Fibroblast of peridontal ligament (primary cell): ENCODE measurements around the gene PTK6.

Source experiments
- DNase-seq: peaks from one replicate; pipeline ENCODE4 v3.0.0-alpha.2; 2010; ENCODE audit errors: extremely low read depth

The PTK6 gene

DNA sequence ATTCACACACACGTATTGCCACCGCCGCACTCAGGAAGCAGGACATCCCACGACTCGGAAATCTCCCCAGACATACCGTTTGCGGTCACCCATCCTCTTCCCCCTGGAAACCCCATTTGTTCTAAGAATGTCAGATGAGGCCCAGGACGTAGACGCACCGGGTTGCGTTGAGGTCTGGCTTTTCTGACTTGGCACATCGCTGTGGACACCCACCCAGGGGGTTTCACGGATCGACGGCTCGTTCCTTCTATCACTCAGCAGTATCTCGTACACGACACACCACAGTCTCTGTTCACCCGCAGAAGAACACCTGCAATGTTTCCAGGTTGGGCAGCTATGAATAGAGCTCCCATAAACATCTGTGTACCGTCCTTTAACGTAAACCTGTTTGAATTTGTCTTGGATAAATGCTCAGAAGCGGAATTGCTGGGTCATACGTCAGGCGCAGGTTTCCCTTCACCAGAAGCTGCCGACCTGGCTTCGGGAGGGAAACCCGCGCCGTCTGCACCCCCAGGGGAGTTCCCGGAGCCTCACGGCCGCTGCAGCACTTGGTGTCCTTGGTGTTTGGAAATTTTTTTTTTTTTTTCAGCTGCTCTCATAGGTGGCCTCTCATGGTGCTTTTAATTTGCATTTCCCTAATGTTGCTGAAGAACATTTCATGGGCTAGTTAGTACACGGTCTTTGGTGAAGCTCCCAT, 29.0 kb downstream of the PTK6 start:
- DNase-seq = no peak

DNA sequence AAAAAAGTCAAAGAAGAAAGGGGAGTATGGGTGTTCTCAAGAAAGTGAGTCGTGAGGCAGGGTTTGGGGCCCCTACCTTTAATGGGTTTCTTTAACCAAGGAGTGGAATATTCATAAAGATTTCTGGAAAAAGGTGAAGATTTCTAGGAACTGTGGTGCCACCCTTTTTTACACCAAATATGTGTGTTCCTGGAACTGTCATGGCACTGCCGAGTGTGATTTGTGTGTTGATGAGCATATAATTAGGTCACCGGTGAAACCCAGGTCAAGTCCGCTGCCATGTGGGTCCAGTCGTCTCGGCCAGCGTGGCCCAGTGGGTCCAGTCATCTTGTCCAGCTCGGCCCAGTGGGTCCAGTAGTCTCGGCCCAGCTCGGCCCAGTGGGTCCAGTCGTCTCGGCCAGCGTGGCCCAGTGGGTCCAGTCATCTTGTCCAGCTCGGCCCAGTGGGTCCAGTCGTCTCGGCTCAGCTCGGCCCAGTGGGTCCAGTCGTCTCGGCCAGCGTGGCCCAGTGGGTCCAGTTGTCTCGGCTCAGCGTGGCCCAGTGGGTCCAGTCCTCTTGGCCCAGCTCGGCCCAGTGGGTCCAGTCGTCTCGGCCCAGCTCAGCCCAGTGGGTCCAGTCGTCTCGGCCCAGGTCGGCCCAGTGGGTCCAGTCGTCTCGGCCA, 30.0 kb downstream of the PTK6 start:
- no peak for DNase-seq

DNA sequence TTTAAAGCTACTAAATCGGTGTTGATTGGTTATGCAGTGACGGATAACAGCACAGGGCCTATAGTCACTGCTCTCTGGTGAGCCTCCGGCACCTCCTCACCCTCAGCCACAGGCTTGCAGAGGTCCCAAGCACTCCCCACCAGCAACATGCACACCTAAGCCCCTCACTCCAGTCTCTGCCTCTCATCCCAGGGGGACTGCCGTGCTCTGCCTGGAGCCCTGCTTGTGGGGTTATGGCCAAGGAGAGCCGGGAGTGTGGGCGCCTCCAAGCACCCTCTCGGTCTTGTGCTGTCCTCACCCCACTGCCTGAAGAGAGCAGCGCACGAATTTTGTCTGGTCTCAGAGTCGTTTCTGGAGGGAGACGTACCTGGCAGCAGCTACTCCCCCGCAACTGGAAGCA, 31.5 kb downstream of the PTK6 start:
- no peak for DNase-seq

DNA sequence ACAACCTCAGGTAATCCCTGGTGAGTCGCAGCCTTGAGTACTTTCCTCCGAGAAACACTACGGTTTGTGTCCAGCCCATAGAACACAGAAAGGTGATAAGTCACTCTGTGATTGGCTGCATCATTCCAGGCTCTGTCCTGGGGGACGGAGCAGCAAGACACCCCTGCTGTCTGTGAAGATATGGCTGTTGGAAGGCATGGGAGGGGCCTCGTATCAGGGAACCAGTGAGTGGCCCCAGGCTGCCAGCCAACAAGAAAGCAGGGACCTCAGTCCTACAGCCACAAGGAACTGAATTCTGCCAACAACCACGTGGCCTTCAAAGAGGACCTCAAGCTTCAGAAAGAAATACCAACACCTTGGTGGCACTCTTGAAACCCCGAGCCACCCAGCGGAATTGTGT, 31.9 kb downstream of the PTK6 start:
- no peak for DNase-seq

DNA sequence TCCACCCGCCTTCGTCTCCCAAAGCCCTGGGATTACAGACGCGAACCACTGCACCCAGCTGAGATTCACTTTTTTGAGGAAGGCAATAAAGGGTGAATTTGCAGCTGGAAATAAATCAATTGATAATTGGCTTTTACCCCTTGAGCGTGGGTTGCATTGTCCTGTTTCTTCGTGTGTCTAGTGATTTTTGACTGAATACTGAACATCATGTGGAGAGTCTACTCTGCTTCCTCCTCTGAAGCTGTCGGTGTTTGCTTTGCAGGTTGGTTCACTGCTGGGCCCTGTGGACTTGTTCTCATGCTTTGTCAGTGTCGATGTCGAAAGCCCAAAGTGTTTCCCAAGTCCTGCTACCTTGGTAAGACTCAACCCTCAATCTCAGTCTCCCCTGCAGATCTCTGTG, 32.5 kb downstream of the PTK6 start:
- DNase-seq = no peak

DNA sequence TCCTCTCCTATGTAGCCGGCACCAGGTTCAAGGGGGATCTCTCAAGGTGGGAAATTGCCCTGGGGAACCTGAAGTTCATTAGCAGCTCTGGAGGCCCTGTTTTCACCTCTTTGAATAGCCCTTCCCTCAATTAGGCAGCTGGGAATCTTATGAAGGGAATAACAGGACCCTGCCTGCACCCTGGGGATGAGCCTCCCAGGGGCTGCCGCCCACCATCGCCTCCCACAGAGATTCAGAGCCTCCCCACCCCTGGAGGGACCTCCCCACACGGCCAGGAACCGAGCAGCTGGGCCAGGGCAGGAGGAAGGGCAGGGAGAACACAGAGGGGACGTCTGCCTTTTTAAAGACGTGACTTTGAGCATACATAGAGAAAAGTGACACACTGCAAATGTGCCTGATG, 33.7 kb downstream of the PTK6 start:
- DNase-seq = no peak

DNA sequence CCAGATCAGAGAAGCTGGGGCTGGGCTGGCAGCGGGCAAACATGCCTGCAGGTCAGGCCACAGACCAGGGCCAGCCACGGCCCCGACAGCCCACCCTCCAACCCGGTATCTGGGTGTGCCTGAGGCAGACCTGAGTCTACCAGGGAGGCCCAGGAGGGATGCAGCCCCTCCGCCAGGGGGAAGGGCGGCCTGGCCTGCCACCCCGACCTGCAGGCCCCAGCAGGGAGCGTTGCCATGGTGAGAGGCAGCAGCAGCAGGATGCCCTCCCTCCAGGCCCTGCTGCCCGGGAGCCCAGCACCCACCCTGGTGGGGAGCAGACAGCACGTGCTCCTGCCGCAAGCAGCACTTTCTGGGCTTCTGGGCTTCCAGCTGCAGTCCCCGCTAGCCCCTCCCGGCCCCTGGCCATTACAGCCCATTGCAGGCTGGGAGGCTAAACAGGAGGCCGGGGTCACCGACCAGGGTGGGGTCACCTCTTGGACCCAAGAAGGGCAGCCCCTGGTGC, 34.5 kb downstream of the PTK6 start:
- DNase-seq = no peak

DNA sequence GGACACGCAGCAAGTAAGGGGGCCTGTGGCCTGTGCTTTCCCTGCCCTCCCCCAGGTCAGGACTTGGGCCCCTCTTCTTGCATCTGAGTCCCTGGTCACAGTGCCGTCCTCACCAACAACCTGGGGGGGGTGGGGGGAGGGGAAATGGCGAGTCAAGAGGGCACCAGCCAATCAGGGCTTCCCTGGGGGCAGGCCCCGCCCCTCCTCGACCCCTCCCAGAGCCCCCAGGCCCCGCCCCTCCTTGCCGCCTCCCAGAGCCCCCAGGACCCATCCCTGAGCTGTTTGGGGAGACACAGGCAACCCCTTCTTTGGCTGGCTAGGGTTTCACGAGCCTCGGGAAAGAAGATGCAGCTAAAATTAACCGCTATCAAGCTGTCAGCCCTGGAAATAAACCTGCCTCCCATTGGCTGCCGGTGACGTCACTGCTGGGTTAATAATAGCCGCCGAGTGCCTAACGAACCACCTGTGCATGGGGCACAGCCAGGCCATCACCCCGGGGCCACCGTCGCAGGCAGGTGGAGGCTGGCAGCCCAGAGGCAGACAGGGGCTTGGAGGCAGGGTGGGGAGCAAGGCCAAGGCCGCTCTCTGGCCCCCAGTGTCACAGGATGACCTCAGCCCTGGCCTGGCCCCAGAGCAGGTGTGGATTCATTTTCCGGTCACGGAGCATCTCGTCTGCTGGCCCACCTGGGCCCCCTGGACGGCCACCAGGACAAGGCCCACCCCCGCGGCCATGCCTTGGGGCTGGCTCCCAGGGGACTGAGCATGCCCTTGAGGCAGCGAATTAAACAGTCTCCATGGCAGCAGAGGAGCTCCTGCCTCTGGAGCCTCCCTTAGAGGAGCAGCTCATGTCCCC, 35.1 kb downstream of the PTK6 start:
- DNase-seq = no peak

DNA sequence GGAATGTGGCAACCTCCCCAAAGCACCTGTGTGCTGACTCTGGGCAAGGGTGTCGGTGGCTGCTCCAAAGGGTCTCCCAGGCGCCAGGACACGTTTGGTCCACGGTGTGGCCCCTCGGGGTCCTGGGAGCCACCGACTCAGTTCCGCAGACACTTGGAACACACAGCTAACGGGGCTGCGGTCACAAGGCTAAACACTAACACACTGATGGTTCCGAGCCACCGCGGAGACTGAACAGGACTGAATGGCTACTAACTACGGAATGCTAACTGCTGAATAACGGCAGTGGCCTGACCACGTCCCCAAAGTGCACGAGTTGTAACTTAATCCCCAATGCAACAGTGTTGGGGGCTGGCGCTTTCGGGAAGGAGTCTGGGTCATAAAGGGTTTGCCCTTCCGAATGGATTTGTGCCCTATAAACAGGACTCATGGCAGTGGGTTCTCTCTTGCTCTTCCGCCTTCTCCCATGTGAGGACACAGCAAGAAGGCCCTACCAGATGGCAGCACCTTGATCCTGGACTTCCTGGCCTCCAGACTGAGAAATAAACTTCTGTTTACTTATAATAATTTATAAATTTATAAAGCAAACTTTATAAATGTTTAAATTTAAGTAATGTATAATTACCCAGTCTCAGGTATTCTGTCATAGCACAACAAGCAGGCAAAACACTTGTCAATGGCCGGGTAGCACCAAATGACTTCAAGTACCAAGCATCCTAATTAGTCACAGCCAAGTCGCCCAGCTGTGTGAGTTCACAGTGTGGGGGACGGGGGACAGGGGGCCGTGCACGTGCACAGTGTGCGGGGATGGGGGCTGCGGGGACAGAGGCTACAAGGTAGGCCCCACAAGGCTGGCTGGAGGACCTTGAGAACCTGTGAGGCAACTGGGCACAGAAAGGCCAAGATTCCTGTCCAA, 36.0 kb downstream of the PTK6 start:
- no peak for DNase-seq

DNA sequence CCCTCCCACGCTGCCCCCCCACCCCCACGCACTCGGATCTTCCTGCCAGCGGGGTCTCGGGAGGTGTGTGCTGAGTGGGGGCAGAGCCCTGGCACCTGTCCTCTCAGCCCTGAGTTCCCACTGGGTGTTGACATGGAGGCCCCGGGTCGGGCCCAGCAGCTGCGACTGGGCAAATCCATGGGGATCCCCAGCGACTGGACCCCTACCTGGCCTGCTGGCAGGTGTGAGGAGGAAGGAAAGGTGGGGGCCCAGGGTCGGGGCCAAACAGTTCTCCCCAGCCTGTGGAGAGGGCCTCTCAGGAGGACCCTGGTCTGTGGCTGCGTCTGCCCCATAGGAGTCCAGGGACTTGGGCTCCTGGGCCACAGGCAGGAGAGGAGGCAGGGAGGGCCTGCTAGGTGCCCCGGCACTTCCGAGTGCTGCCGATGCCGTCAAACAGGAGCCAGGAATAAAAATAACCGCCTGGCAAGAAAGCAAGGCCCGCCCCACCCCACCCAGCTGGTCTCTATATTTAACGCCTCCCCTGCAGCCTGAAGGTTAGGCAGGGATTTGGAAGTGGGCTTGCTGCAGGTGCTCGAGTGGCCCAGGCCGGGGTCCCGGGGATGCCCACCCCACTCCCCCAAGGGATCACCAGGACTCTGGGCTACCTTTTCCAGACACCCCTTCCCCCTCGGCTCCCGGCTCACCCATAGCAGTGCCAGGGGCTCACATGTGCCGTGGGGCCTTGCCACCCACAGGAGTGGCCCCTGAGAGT, 36.9 kb downstream of the PTK6 start:
- DNase-seq = no peak

DNA sequence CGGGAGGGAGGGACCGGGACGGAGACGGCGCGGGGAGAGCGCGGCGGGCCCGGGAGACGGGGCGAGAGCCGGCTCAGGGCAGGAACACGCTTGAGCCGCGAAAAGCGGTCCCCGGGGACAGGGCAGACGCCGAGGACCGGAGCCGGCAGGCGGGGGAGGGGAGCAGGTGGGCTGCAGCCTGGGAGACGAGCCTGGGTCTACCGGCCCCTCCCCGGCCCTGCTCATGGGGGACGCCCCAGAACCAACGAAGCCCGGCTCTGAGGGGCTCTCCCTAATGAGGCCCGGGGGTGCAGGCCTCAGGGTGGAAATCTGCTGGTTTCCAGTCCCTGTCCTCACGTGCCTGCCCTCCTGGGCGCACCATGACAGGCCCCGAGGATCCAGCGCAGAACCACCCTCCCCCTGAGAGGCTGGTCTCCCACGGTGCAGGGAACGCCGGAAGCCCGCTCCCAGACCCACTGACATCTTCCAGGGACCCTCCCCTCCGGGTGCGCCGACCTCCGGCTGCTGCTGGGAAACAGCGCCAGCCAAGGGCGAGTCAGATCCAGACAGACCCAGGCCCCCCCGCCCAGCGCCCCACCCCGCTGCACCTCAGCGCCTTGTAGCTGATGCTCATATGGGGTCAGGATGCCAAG, 37.7 kb downstream of the PTK6 start:
- no peak for DNase-seq

DNA sequence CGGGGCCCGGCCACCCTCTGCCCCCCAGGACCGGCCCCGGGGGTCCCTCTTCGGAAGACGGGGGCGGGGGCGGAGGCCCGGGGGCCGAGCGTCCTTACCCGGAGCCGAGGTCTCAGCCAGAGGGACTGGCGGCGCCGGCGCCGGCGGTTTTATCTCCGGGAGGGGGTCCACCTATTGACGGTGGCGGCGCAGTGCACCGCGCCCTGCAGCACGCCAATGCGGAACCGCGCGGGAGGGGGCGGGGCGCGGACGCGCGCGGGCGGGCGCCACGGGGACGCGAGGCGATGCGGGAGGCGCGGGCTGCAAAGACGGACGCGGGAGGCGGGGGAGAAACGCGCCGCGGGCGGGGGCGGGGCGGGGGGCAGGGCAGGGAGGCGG, 38.2 kb downstream of the PTK6 start, which contains the start of gene EEF1A2:
Gene EEF1A2, minus strand, starts transcription at position 124 of the 378 bp plus-strand sequence. CDS start 1,320 bp downstream, outside the sequence.
- no peak for DNase-seq

DNA sequence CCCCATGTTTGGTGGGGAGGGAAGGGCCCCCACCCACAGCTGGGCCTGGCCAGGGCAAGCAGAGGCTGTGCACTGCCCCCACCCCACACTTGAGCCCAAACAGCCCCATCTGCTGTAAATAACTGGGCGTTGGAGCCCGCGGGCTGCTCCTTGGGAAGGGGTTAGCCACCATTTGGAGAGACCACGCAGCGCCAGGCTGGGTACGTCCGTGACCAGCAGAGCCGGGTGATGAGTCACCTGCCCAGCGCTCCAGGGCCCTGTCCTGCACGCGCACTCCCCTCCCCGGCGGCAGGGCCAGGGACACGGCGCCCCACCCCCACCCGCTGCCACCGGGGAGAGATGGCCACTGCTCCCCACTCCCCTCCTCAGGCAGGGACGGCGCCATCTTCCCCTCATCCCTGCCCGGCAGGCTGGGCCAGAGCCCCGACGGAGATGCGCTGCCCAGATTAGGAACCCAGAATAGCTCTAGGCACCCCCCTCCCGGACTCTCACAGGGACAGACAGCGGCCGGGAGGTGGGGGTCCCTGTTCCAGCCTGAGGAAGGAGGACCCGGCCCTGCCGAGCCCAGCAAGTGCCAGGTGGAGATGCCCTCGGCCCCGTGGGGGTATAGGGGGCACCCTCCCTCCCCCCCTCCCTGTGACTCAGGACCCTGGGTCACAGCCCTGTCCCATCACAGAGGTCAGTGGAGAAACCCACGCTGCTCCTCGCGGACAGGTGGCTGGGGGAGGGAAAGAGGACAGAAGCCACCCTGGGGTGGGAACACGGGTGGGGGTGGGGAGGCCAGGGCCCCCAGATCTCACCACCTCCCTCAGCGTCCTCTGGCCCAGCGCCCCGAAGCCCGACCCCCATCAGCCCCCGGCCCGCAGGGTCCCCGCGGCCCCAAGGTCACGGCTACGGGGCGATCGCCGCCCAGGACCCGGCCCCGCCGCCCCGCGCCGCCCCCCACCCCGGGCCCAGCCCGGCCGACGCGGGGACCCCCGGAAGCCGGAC, 38.9 kb downstream of the PTK6 start:
- no peak for DNase-seq

DNA sequence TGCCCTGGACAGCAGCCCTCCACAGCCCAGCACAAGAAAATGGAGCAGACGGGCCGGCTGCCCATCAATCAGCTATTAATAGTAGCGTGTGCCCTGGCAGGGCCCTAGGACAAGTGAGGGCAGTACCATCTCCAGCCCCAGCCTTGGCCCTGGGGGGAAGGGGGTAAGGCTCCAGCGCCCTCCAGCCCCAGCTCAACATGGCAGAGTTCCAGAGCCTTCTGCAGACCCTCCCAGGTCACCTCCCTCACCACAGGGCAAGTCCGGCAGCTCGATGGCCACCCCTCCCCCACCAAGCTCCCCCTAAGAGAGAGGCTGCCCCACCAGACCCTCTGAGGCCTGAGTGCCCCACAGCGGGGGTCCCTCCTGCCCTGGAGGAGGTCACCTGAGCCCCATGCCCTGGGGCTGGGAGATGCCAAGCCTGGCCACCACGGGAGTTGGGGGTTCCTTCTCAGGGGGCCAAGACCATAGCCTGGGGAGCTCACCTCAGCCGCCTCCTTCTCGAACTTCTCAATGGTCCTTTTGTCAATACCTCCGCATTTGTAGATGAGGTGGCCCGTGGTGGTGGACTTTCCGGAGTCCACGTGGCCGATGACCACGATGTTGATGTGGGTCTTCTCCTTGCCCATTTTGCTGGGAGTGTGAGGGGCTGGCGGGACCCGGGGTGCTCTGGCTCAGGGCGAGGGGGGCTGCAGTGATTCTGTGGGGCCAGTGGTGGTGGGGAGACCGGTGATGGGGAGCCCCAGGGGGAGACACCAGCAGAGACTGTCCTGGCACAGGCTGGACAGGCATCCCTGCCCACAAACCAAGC, 39.8 kb downstream of the PTK6 start:
- no peak for DNase-seq

DNA sequence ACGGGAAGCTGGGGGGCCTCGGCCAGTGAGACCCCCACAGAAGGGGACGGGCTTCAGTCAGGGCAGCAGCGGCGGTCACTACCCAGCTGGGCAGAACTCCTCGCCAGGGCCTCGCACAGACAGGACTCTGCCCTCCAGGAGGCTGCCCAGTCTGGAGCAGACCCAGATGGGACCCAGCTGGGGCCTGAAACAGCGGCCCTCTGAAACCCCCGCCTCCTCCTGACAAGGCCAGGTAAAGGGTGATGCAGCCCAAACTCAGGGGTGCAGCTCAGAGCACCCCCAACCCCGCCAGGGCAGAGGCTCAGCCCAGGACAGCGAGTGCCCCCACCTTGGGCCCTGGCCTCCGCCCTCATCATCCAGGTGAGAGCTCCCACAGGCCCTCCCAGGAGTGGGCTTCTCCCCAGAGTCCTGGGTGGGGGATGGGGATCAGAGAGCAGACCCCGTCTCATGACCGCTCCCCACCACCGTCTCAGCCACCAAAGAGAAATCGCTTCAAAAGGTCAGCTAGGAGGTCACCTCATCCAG, 40.5 kb downstream of the PTK6 start:
- DNase-seq = no peak

DNA sequence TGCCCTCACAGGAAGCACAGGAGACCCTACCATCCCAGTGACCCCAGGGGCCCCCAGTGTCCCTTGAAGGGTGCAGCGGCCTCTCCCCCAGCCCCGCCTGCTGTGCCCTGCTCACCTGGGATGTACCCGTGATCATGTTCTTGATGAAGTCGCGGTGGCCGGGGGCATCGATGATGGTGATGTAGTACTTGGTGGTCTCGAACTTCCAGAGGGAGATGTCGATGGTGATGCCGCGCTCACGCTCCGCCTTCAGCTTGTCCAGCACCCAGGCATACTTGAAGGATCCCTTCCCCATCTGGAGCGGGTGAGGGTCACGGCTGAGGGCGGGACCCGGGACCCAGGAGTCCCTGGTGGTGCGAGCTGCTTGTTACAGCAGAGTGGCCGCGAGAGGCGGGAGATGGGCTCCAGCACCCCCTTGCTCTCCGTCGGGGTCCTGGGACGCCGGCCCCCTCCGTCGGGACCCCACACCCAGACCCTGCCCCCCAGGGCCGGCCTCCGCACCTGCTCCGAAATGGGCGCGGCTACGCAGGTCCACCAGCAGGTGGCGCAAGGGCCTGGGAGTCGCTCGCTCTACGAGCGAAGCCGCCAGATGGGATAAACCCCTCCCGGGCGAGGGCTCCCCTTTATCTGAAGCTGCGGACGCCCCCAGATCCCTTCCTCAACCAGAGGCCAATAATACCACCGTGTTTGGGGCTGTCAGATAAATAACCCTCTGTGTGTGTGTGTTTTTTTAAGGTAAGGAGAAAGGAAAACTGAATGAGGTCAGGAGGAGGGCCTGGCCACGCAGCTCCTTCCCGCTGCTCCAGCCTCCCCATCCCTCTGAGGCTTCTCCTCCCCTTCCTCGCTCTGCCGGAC, 41.2 kb downstream of the PTK6 start:
- DNase-seq = peak; percentile 26

DNA sequence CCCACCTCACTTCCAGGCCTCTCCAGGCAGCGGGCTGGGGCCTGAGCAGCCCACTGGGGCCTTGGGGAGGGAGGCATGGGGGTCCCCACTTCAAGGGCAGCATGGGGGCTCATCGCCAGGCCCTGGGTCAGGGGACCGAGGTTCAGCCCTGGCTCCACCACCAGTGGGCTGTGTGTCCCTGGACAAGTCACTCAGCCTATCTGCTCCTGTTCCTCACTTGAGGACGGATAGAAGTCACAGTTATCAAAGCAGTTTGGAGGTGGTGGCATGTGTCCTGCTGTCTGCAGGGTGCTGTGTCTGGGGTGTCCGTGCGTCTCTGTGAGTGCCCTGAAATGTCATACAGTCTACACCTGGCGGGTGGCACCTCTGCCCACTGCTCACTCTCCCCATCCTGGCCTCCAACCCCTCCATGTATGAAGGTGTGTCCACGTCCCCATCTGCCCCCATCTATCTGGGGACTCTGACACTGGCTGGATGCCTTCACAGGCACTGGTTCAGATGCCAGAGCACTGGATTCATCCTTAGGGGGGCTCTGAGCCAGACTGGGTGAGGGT, 41.9 kb downstream of the PTK6 start:
- DNase-seq = no peak
